DMS114 treated with DMSO at 0.1 percent for 48 hours (cell line): ENCODE results near the gene NDUFA5.

ENCODE experiments used
- DNase-seq: peaks from one replicate; lab custom pipeline; 2025; ENCODE audit not compliant: unreplicated experiment; lab: John Stamatoyannopoulos, UW

NDUFA5 gene

GRCh38 chr7:123557398-123558288 lies at the start of gene NDUFA5:
Gene NDUFA5 (minus strand): TSS chr7:123557818. CDS start chr7:123557795, 23 bp downstream.
- peak; percentile 97 for DNase-seq

- DNase-seq: no peak
These were observed 47.1 kb upstream of the NDUFA5 start for GRCh38 chr7:123604739-123605138.

- no peak for DNase-seq
These were observed 45.0 kb upstream of the NDUFA5 start for GRCh38 chr7:123602648-123603047.

- DNase-seq: no peak
These were observed 43.9 kb upstream of the NDUFA5 start, which contains the start of gene ASB15 for GRCh38 chr7:123601530-123601929. Gene ASB15 (plus strand): TSS chr7:123601821. CDS start chr7:123614503, 12,682 bp downstream.

- no peak for DNase-seq
These were observed 43.3 kb upstream of the NDUFA5 start for GRCh38 chr7:123600876-123601275.

GRCh38 chr7:123599766-123600165 lies 42.1 kb upstream of the NDUFA5 start:
- no peak for DNase-seq

GRCh38 chr7:123598657-123599056 lies 41.0 kb upstream of the NDUFA5 start:
- DNase-seq: no peak

- DNase-seq: no peak
These were observed 37.2 kb upstream of the NDUFA5 start for GRCh38 chr7:123594813-123595241.

- DNase-seq: no peak
These were observed 30.8 kb upstream of the NDUFA5 start for GRCh38 chr7:123588376-123588775.

- no peak for DNase-seq
These were observed 26.2 kb upstream of the NDUFA5 start for GRCh38 chr7:123583821-123584220.

GRCh38 chr7:123581162-123581459 lies 23.5 kb upstream of the NDUFA5 start:
- no peak for DNase-seq

- peak; percentile 28 for DNase-seq
These were observed 23.0 kb upstream of the NDUFA5 start for GRCh38 chr7:123580406-123581161.

GRCh38 chr7:123579416-123579815 lies 21.8 kb upstream of the NDUFA5 start:
- no peak for DNase-seq

- DNase-seq: no peak
These were observed 16.4 kb upstream of the NDUFA5 start for GRCh38 chr7:123573896-123574467.

- DNase-seq: no peak
These were observed 15.7 kb upstream of the NDUFA5 start for GRCh38 chr7:123573341-123573740.

GRCh38 chr7:123571684-123572083 lies 14.1 kb upstream of the NDUFA5 start:
- DNase-seq: no peak

GRCh38 chr7:123571187-123571586 lies 13.6 kb upstream of the NDUFA5 start:
- no peak for DNase-seq

GRCh38 chr7:123570390-123571182 lies 13.0 kb upstream of the NDUFA5 start:
- DNase-seq: no peak

- DNase-seq: no peak
These were observed 11.9 kb upstream of the NDUFA5 start for GRCh38 chr7:123569352-123570010.

GRCh38 chr7:123562121-123562520 lies 4.5 kb upstream of the NDUFA5 start:
- no peak for DNase-seq
